Measurements from ENCODE around the gene IQSEC1.

The IQSEC1 gene

GRCh38 chr3:13105896-13106250 is 32.6 kb upstream of the IQSEC1 start:
- no peak overlapping the region for H3K4me3 ChIP-seq (ENCODE audit: insufficient read depth in 1 of 2, low read depth in 1 of 2, low read length in 2 of 2)
- no peak overlapping the region for H3K18ac ChIP-seq (ENCODE audit: low read depth in 1 of 2, low read length in 2 of 2)
- no peak overlapping the region for H3K4ac ChIP-seq (ENCODE audit: low read depth in 1 of 2, low read length in 2 of 2)
- H4K8ac ChIP-seq (ENCODE audit: low read length), result no peak overlapping the region
- H3K79me1 ChIP-seq (replicated peaks; ENCODE audit: low read length, poor library complexity, severe bottlenecking), result no peaks in the 10 kb centered on the region
- no peak overlapping the region for H2BK120ac ChIP-seq (ENCODE audit: low read depth, low read length)
- no peak overlapping the region for H4K91ac ChIP-seq (ENCODE audit: low read length)
- no peak overlapping the region for H3K4me2 ChIP-seq (ENCODE audit: low read length, poor library complexity, severe bottlenecking)
- no peak overlapping the region for H2AK5ac ChIP-seq (ENCODE audit: low read length, severe bottlenecking)
- H2BK5ac ChIP-seq (ENCODE audit: low read depth, low read length, poor library complexity, severe bottlenecking), result no peak overlapping the region
- no peaks in the 10 kb centered on the region for H3K9me3 ChIP-seq (ENCODE audit: control insufficient read depth, low read length)
- WGBS, result 85% methylated on average over 5 of the region's 5 CpGs
- no peaks in the 10 kb centered on the region for H3K36me3 ChIP-seq (ENCODE audit: control insufficient read depth in 1 of 2, insufficient read depth in 2 of 2, low read depth in 1 of 2, low read length in 2 of 2)
- DNase-seq, result no peak
- H3K27ac ChIP-seq (ENCODE audit: low read length, poor library complexity, severe bottlenecking), result no peak overlapping the region
- no peak overlapping the region for H2BK15ac ChIP-seq (ENCODE audit: low read depth, poor library complexity, severe bottlenecking)
- H3K9ac ChIP-seq (ENCODE audit: low read length), result no peak overlapping the region
- no peak overlapping the region for H3K23ac ChIP-seq (ENCODE audit: low read length in 2 of 2)
- peaks cover 8% of the 10 kb centered on the region for H3K4me1 ChIP-seq (ENCODE audit: control insufficient read depth, insufficient read depth, low read depth, low read length)
- H3K14ac ChIP-seq (ENCODE audit: low read length in 2 of 2), result no peak overlapping the region
- peaks cover 32 to 43% of the 10 kb centered on the region in 2 experiments for H3K27me3 ChIP-seq (ENCODE audit: control insufficient read depth in 1 of 2, insufficient read depth in 1 of 2, low read length in 2 of 2)
- no peak overlapping the region for H2AFZ ChIP-seq (ENCODE audit: low read depth, low read length)
- no peak overlapping the region for H2BK12ac ChIP-seq (ENCODE audit: low read length in 2 of 2)

DNA sequence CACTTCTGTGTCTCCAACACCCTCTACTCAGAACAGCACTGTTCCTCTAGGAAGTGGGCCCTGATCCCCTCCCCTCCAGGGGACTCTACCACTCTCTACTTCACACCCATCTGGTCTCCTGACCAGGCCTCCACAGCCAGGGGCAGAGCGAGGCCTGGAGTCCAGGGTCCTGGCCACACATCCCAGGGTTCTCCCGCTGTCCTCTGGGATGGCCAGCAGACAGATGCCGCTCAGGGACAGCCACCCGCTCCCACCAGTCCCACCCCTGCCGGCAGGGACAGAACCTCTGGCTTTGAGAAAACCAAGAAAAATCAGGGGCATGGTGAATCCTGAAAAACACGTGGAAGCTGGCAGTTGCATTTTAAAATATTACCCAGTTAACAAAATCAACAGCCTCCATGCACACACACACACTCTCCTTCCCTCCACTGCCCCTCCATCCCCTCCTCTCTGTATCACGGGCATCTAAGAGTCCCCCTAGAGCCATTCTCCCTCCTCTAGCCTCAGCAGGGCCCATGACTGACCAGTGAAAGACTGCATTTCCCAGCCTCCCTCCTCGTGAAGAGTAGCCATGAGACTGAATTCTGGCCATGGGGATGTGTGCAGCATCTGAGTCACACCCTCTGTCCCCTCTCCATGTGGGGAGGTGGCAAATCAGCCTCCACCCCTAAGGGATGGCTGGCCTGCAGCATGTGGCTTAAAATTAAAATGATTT is 32.1 kb upstream of the IQSEC1 start:
- Histone ChIP-seq H3K4ac (ENCODE audit: low read depth in 1 of 2, low read length in 2 of 2) (no peak overlapping the region), H2BK12ac (ENCODE audit: low read length in 2 of 2) (no peak overlapping the region), H3K9me3 (ENCODE audit: control insufficient read depth, low read length) (no peaks in the 10 kb centered on the region), H2AK5ac (ENCODE audit: low read length, severe bottlenecking) (no peak overlapping the region), H3K14ac (ENCODE audit: low read length in 2 of 2) (no peak overlapping the region), H3K27ac (ENCODE audit: low read length, poor library complexity, severe bottlenecking) (no peak overlapping the region), H4K91ac (ENCODE audit: low read length) (no peak overlapping the region), H3K9ac (ENCODE audit: low read length) (no peak overlapping the region), H2BK120ac (ENCODE audit: low read depth, low read length) (no peak overlapping the region), H3K4me3 (ENCODE audit: insufficient read depth in 1 of 2, low read depth in 1 of 2, low read length in 2 of 2) (no peak overlapping the region), H3K4me2 (ENCODE audit: low read length, poor library complexity, severe bottlenecking) (no peak overlapping the region), H2BK15ac (ENCODE audit: low read depth, poor library complexity, severe bottlenecking) (no peak overlapping the region), H2AFZ (ENCODE audit: low read depth, low read length) (no peak overlapping the region), H3K79me1 (replicated peaks; ENCODE audit: low read length, poor library complexity, severe bottlenecking) (no peaks in the 10 kb centered on the region), H3K36me3 (ENCODE audit: control insufficient read depth in 1 of 2, insufficient read depth in 2 of 2, low read depth in 1 of 2, low read length in 2 of 2) (no peaks in the 10 kb centered on the region), H3K18ac (ENCODE audit: low read depth in 1 of 2, low read length in 2 of 2) (no peak overlapping the region), H3K23ac (ENCODE audit: low read length in 2 of 2) (no peak overlapping the region), H4K8ac (ENCODE audit: low read length) (no peak overlapping the region), H3K27me3 (ENCODE audit: control insufficient read depth in 1 of 2, insufficient read depth in 1 of 2, low read length in 2 of 2) (peaks cover 35 to 38% of the 10 kb centered on the region in 2 experiments), H3K4me1 (ENCODE audit: control insufficient read depth, insufficient read depth, low read depth, low read length) (peaks cover 3% of the 10 kb centered on the region), H2BK5ac (ENCODE audit: low read depth, low read length, poor library complexity, severe bottlenecking) (no peak overlapping the region)
- 83% methylated on average over 8 of the region's 8 CpGs for WGBS
- no peak for DNase-seq

- H3K4me1 ChIP-seq (ENCODE audit: control insufficient read depth, insufficient read depth, low read depth, low read length), result peaks cover 3% of the 10 kb centered on the region
- no peak overlapping the region for H2BK12ac ChIP-seq (ENCODE audit: low read length in 2 of 2)
- H3K36me3 ChIP-seq (ENCODE audit: control insufficient read depth in 1 of 2, insufficient read depth in 2 of 2, low read depth in 1 of 2, low read length in 2 of 2), result no peaks in the 10 kb centered on the region
- H3K79me1 ChIP-seq (replicated peaks; ENCODE audit: low read length, poor library complexity, severe bottlenecking), result no peaks in the 10 kb centered on the region
- no peak overlapping the region for H3K4ac ChIP-seq (ENCODE audit: low read depth in 1 of 2, low read length in 2 of 2)
- DNase-seq, result no peak
- H3K27ac ChIP-seq (ENCODE audit: low read length, poor library complexity, severe bottlenecking), result no peak overlapping the region
- no peak overlapping the region for H3K14ac ChIP-seq (ENCODE audit: low read length in 2 of 2)
- H3K4me3 ChIP-seq (ENCODE audit: insufficient read depth in 1 of 2, low read depth in 1 of 2, low read length in 2 of 2), result no peak overlapping the region
- H4K8ac ChIP-seq (ENCODE audit: low read length), result no peak overlapping the region
- no peak overlapping the region for H3K9ac ChIP-seq (ENCODE audit: low read length)
- no peak overlapping the region for H2AK5ac ChIP-seq (ENCODE audit: low read length, severe bottlenecking)
- no peak overlapping the region for H3K23ac ChIP-seq (ENCODE audit: low read length in 2 of 2)
- H2BK120ac ChIP-seq (ENCODE audit: low read depth, low read length), result no peak overlapping the region
- H4K91ac ChIP-seq (ENCODE audit: low read length), result no peak overlapping the region
- H2AFZ ChIP-seq (ENCODE audit: low read depth, low read length), result no peak overlapping the region
- no peaks in the 10 kb centered on the region for H3K9me3 ChIP-seq (ENCODE audit: control insufficient read depth, low read length)
- 86% methylated on average over 11 of the region's 12 CpGs for WGBS
- no peak overlapping the region for H2BK15ac ChIP-seq (ENCODE audit: low read depth, poor library complexity, severe bottlenecking)
- peaks cover 43 to 45% of the 10 kb centered on the region in 2 experiments for H3K27me3 ChIP-seq (ENCODE audit: control insufficient read depth in 1 of 2, insufficient read depth in 1 of 2, low read length in 2 of 2)
- no peak overlapping the region for H2BK5ac ChIP-seq (ENCODE audit: low read depth, low read length, poor library complexity, severe bottlenecking)
- H3K18ac ChIP-seq (ENCODE audit: low read depth in 1 of 2, low read length in 2 of 2), result no peak overlapping the region
- H3K4me2 ChIP-seq (ENCODE audit: low read length, poor library complexity, severe bottlenecking), result no peak overlapping the region
Observed at GRCh38 chr3:13104511-13104910, 31.3 kb upstream of the IQSEC1 start.

DNA sequence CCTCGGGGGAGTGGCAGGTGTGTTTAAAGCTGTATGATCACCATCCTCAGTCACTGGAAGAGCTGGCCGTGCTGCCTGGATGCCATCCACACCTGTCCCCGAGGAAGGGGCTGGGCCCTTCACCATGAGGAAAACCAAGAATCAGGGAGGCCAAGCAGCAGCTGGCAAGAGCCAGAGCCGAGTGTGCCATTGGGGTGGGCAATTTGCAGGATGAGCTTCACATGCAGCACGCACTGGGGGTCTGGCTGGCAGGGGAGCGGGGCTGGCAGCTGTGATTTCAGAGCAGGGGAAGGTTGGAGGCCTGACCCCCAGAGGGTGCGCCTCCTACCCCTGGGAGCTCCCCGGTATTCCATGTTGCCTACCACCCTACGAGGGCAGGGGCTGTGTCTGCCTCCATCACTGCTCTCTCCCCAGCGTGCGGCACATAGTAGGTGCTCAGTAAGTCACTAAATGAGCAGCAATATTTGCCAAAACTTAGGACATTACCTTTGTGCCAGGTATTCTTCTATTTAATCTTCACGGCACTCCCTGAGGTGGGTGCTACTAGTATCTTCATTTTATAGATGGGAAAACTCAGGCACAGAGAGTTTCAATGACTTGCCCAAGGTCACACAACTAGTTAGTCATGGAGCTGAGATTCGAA is 30.3 kb upstream of the IQSEC1 start:
- Histone ChIP-seq H3K4me3 (ENCODE audit: insufficient read depth in 1 of 2, low read depth in 1 of 2, low read length in 2 of 2) (no peak overlapping the region), H3K27ac (ENCODE audit: low read length, poor library complexity, severe bottlenecking) (no peak overlapping the region), H3K14ac (ENCODE audit: low read length in 2 of 2) (no peak overlapping the region), H4K91ac (ENCODE audit: low read length) (peak overlapping the region; percentile 10), H3K4me2 (ENCODE audit: low read length, poor library complexity, severe bottlenecking) (no peak overlapping the region), H3K36me3 (ENCODE audit: control insufficient read depth in 1 of 2, insufficient read depth in 2 of 2, low read depth in 1 of 2, low read length in 2 of 2) (no peaks in the 10 kb centered on the region), H4K8ac (ENCODE audit: low read length) (no peak overlapping the region), H3K79me1 (replicated peaks; ENCODE audit: low read length, poor library complexity, severe bottlenecking) (no peaks in the 10 kb centered on the region), H3K9me3 (ENCODE audit: control insufficient read depth, low read length) (no peaks in the 10 kb centered on the region), H2BK12ac (ENCODE audit: low read length in 2 of 2) (no peak overlapping the region), H2BK15ac (ENCODE audit: low read depth, poor library complexity, severe bottlenecking) (no peak overlapping the region), H2AFZ (ENCODE audit: low read depth, low read length) (no peak overlapping the region), H2BK5ac (ENCODE audit: low read depth, low read length, poor library complexity, severe bottlenecking) (no peak overlapping the region), H3K27me3 (ENCODE audit: control insufficient read depth in 1 of 2, insufficient read depth in 1 of 2, low read length in 2 of 2) (peaks cover 45 to 51% of the 10 kb centered on the region in 2 experiments), H3K23ac (ENCODE audit: low read length in 2 of 2) (no peak overlapping the region), H3K18ac (ENCODE audit: low read depth in 1 of 2, low read length in 2 of 2) (no peak overlapping the region), H2AK5ac (ENCODE audit: low read length, severe bottlenecking) (no peak overlapping the region), H3K4me1 (ENCODE audit: control insufficient read depth, insufficient read depth, low read depth, low read length) (peaks cover 3% of the 10 kb centered on the region), H3K9ac (ENCODE audit: low read length) (no peak overlapping the region), H3K4ac (ENCODE audit: low read depth in 1 of 2, low read length in 2 of 2) (no peak overlapping the region), H2BK120ac (ENCODE audit: low read depth, low read length) (no peak overlapping the region)
- DNase-seq, result no peak
- WGBS, result 89% methylated on average over 13 of the region's 13 CpGs

Measured in mesenchymal stem cell (in vitro differentiated cells and primary cell).